ENCODE measurements around the gene HSPA5.

- TF ChIP-seq CEBPB (IDR thresholded peaks at IDR 0.05) (no peak), ZFP36 (IDR thresholded peaks at IDR 0.05; ENCODE audit: borderline replicate concordance, partially characterized antibody) (no peak), POLR2A (IDR thresholded peaks at IDR 0.05; ENCODE audit: low read length) (no peak), MYC (IDR thresholded peaks at IDR 0.05; ENCODE audit: borderline replicate concordance, low read length) (no peak), CTCF (IDR thresholded peaks at IDR 0.05) (no peak), E2F6 (IDR thresholded peaks at IDR 0.05; ENCODE audit: borderline replicate concordance, low read depth) (no peak), JUNB (IDR thresholded peaks at IDR 0.05) (no peak), HEYL (CRISPR knock-in tag; IDR thresholded peaks at IDR 0.05) (no peak), CHD4 (IDR thresholded peaks at IDR 0.05; ENCODE audit: borderline replicate concordance) (no peak)
Observed at GRCh38 chr9:125277411-125277810, 36.3 kb upstream of the HSPA5 start.

Measured in A549 (cell line).